GM12864 (cell line): ENCODE results near the gene ALDH1L1.

ENCODE experiments used
- DNase-seq: peaks from one replicate; pipeline ENCODE4 v3.0.0-alpha.2; 2011; ENCODE audit warnings: low read depth
- H3K4me3 ChIP-seq: 2 replicates; pipeline ENCODE4 v1.5.1; 2011; ENCODE audit warnings: mild to moderate bottlenecking, low read depth, low read length, control low read depth
- CTCF ChIP-seq: IDR thresholded peaks from 2 replicates; pipeline ENCODE4 v1.5.1; 2011; ENCODE audit warnings: low read depth, mild to moderate bottlenecking, moderate library complexity, low read length, control low read depth, inconsistent platforms; ENCODE audit errors: missing control alignments

ALDH1L1 gene

GRCh38 chr3:126135071-126135405, 45.3 kb downstream of the ALDH1L1 start:
- H3K4me3 ChIP-seq = no peak overlapping the region
- TF ChIP-seq CTCF = no peak
- DNase-seq = no peak

- peak; percentile 79 for TF ChIP-seq CTCF
- H3K4me3 ChIP-seq = no peak overlapping the region
- no peak for DNase-seq
Measured at GRCh38 chr3:126134219-126134975, 46.0 kb downstream of the ALDH1L1 start.

GRCh38 chr3:126133606-126134005, 46.8 kb downstream of the ALDH1L1 start:
- no peak for DNase-seq
- no peak for TF ChIP-seq CTCF
- H3K4me3 ChIP-seq = no peak overlapping the region

- H3K4me3 ChIP-seq = no peak overlapping the region
- TF ChIP-seq CTCF = peak; percentile 16
- DNase-seq = no peak
Measured at GRCh38 chr3:126132751-126133511, 47.5 kb downstream of the ALDH1L1 start.

- no peak for TF ChIP-seq CTCF
- no peak for DNase-seq
- H3K4me3 ChIP-seq = no peak overlapping the region
Measured at GRCh38 chr3:126131881-126132750, 48.3 kb downstream of the ALDH1L1 start.

- no peak overlapping the region for H3K4me3 ChIP-seq
- DNase-seq = no peak
- TF ChIP-seq CTCF = no peak
Measured at GRCh38 chr3:126130981-126131745, 49.2 kb downstream of the ALDH1L1 start.
